K562 (cell line): ENCODE results near the gene MCU. TPM values are rescaled to one million over a fixed set of nuclear protein-coding genes. Genes with fewer than 3 reads are reported as not detected.

ENCODE experiments used
- ATAC-seq: fragments of 200-7000 bp; cut with Tn5 transposase; 3 replicates; pipeline ENCODE4 v1.9.1; 2020; ENCODE audit warnings: moderate library complexity
- Bru-seq: library from RNA; stranded (reverse); fragments of 400-500 nt; gene quantifications from one replicate; lab custom pipeline; 2021; lab: Mats Ljungman, UMichigan
- BruChase-seq, 2 experiments: library from RNA; stranded (reverse); fragments of 400-500 nt; gene quantifications; one replicate each; lab custom pipeline; 2021; lab: Mats Ljungman, UMichigan
- BruUV-seq: library from RNA; stranded (reverse); fragments of 400-500 nt; replicated peaks from 2 replicates; lab custom pipeline; 2021; lab: Mats Ljungman, UMichigan
- CTCF ChIA-PET: fragments of 300-600 bp; formaldehyde crosslinking; extraction: SDS; loops from one replicate; lab custom pipeline; 2021; ENCODE audit warnings: low intra/inter-chr PET ratio; lab: Yijun Ruan, JAX
- POLR2A ChIA-PET: fragments of 300-600, 350-650 bp; sonication (Branson Sonifier 250); formaldehyde crosslinking; extraction: SDS; loops from one replicate; lab custom pipeline; 2021; ENCODE audit warnings: antibody characterized with exemption, inconsistent platforms; lab: Yijun Ruan, JAX
- DNase-seq, 4 experiments: peaks; one replicate each; pipeline versions ENCODE4 v3.0.0 to v3.0.0-alpha.2; 2011 to 2018; ENCODE audit warnings: low spot score in 3 of 4, mixed read lengths in 3 of 4; ENCODE audit errors: extremely low read depth in 1 of 4
- FAIRE-seq: peaks from 2 replicates; lab custom pipeline; 2011; peaks lifted over from hg19 to GRCh38; lab: Jason Lieb, UNC
- H2AFZ ChIP-seq: 2 replicates; pipeline ENCODE4 v1.6.0; 2011; ENCODE audit warnings: low read depth, low read length, control low read depth, inconsistent platforms
- H3K27ac ChIP-seq: fragments of 200-600 bp; 3 replicates; pipeline ENCODE4 v1.8.0; 2011; ENCODE audit warnings: low read depth, mild to moderate bottlenecking, control low read depth, inconsistent platforms, low read length, moderate library complexity, mixed read lengths; ENCODE audit errors: extremely low read depth
- H3K27me3 ChIP-seq, 2 experiments: fragments of 300-600 bp in 1 of 2; 2 replicates in 1 of 2; 3 replicates in 1 of 2; pipeline versions ENCODE4 v1.6.0 to v1.8.0; 2011; ENCODE audit warnings: inconsistent platforms in 2 of 2, low read length in 2 of 2, mild to moderate bottlenecking in 1 of 2, mixed read lengths in 1 of 2, moderate library complexity in 1 of 2; ENCODE audit not compliant: control insufficient read depth in 2 of 2, insufficient read depth in 2 of 2
- H3K36me3 ChIP-seq: fragments of 300-600 bp; 3 replicates; pipeline ENCODE4 v1.8.0; 2011; ENCODE audit warnings: mild to moderate bottlenecking, low read length, inconsistent platforms; ENCODE audit not compliant: control insufficient read depth, insufficient read depth
- H3K4me1 ChIP-seq, 2 experiments: fragments of 200-600 bp in 1 of 2; replicated peaks in 1 of 2; 2 replicates in 1 of 2; 3 replicates in 1 of 2; pipeline versions ENCODE4 v1.5.1 to v1.8.0; 2011; ENCODE audit warnings: inconsistent platforms in 2 of 2, low read length in 2 of 2, mild to moderate bottlenecking in 1 of 2, mixed read lengths in 1 of 2, moderate library complexity in 1 of 2; ENCODE audit not compliant: control insufficient read depth in 2 of 2, insufficient read depth in 2 of 2
- H3K4me2 ChIP-seq: 2 replicates; pipeline ENCODE4 v1.6.1; 2011; ENCODE audit warnings: low read length, control low read depth, inconsistent platforms, mixed read lengths; ENCODE audit not compliant: insufficient read depth
- H3K4me3 ChIP-seq: fragments of 200-600 bp; sonication (generic), shearing (Covaris generic); 2 replicates; pipeline ENCODE4 v1.5.1; 2016; ENCODE audit warnings: control low read depth, inconsistent platforms
- H3K79me2 ChIP-seq: fragments of 200-600 bp; 3 replicates; pipeline ENCODE4 v1.8.0; 2011; ENCODE audit warnings: low read length, inconsistent platforms; ENCODE audit not compliant: control insufficient read depth, insufficient read depth
- H3K9ac ChIP-seq, 2 experiments: 2 replicates each; pipeline versions ENCODE4 v1.6.0 to v1.6.1; 2011; ENCODE audit warnings: low read depth in 2 of 2, low read length in 2 of 2, control low read depth in 1 of 2, inconsistent platforms in 1 of 2, mild to moderate bottlenecking in 1 of 2, mixed read lengths in 1 of 2; ENCODE audit not compliant: insufficient read depth in 1 of 2
- H3K9me1 ChIP-seq: one replicate; pipeline ENCODE4 v1.6.0; 2011; ENCODE audit warnings: inconsistent platforms, mild to moderate bottlenecking, low read length, moderate library complexity; ENCODE audit not compliant: control insufficient read depth, insufficient read depth
- H3K9me3 ChIP-seq: replicated peaks from 2 replicates; pipeline ENCODE4 v1.5.1; 2011; ENCODE audit warnings: low read depth, low read length, inconsistent platforms; ENCODE audit not compliant: control insufficient read depth, insufficient read depth
- H4K20me1 ChIP-seq: replicated peaks from 2 replicates; pipeline ENCODE4 v1.6.1; 2011; ENCODE audit warnings: low read length, inconsistent platforms, mixed read lengths; ENCODE audit not compliant: control insufficient read depth, insufficient read depth
- E2F1 ChIP-seq: sonication (generic); formaldehyde crosslinking; IDR thresholded peaks from 2 replicates; pipeline ENCODE4 v1.8.1; 2023; ENCODE audit warnings: mild to moderate bottlenecking, missing genetic modification reagents, moderate library complexity
- GTF2B ChIP-seq: IDR thresholded peaks from 2 replicates; pipeline ENCODE4 v1.6.1; 2011; ENCODE audit not compliant: insufficient read length; ENCODE audit errors: extremely low read depth
- GTF2F1 ChIP-seq: IDR thresholded peaks from 2 replicates; pipeline ENCODE4 v1.6.1; 2011; ENCODE audit warnings: low read depth, low read length, improper control_type of control experiment
- KAT7 ChIP-seq: sonication (generic); formaldehyde crosslinking; IDR thresholded peaks from 2 replicates; pipeline ENCODE4 v1.8.0; 2022; ENCODE audit warnings: missing genetic modification reagents, mild to moderate bottlenecking, borderline replicate concordance
- NFXL1 ChIP-seq: fragments of 450-650 bp; formaldehyde crosslinking; IDR thresholded peaks from 2 replicates; pipeline ENCODE4 v1.4.0; 2021; ENCODE audit warnings: mild to moderate bottlenecking
- RBBP5 ChIP-seq: fragments of 200-600 bp; sonication (generic); IDR thresholded peaks from 2 replicates; pipeline ENCODE4 v1.6.1; 2012; ENCODE audit warnings: borderline replicate concordance, mild to moderate bottlenecking, low read length, control low read depth, inconsistent platforms; ENCODE audit not compliant: insufficient read depth, poor library complexity, severe bottlenecking
- TRIM24 ChIP-seq, 2 experiments: fragments of 450-650 bp; IDR thresholded peaks; 2 replicates each; pipeline ENCODE4 v1.6.1; 2016
- USF1 ChIP-seq: sonication (generic); formaldehyde crosslinking; IDR thresholded peaks from 2 replicates; pipeline ENCODE4 v1.9.0; 2022; ENCODE audit warnings: mild to moderate bottlenecking, missing genetic modification reagents
- ZNF217 ChIP-seq: sonication (generic); formaldehyde crosslinking; IDR thresholded peaks from 2 replicates; pipeline ENCODE4 v1.8.0; 2022; ENCODE audit warnings: mild to moderate bottlenecking, missing genetic modification reagents
- ZNF436 ChIP-seq: fragments of 250-450, 450-650 bp; sonication (Bioruptor Pico); formaldehyde crosslinking; IDR thresholded peaks from 2 replicates; pipeline ENCODE4 v1.7.0; 2020; ENCODE audit warnings: mild to moderate bottlenecking
- WGBS: fragments of 100-300 bp; shearing (Covaris generic); methylation state at CpG from one replicate; pipeline ENCODE4 v1.1.6; 2016; ENCODE audit warnings: low coverage, mixed read lengths; ENCODE audit not compliant: insufficient coverage; ENCODE audit errors: missing lambda C conversion rate; 5-methylcytosine and 5-hydroxymethylcytosine counted together
- in situ Hi-C: fragments of 300-500 bp; cut with MboI; formaldehyde crosslinking; loops from 4 replicates; pipeline ENCODE4 v1.15.0; 2018; ENCODE audit warnings: inconsistent platforms, mixed read lengths
- intact Hi-C: fragments of 100-400 bp; cut with micrococcal nuclease; formaldehyde crosslinking; loops from 2 replicates; pipeline ENCODE4 v1.14.2; 2022
- long read RNA-seq, 3 experiments: library from polyadenylated mRNA in 2 of 3; library from RNA in 1 of 3; unstranded in 2 of 3; stranded (forward) in 1 of 3; transcript quantifications; one replicate each; pipeline ENCODE4 v2.0.0, GENCODE V29; 2019 to 2022
- polyA minus RNA-seq, 3 experiments: library from RNA; depleted of rRNA, polyadenylated mRNA; stranded (reverse); fragments of >200 nt; gene quantifications; 2 replicates each; pipeline ENCODE4 v1.2.3, GENCODE V29; 2011
- polyA plus RNA-seq, 8 experiments: library from polyadenylated mRNA; depleted of rRNA in 4 of 8; stranded (reverse) in 5 of 8; unstranded in 3 of 8; fragments of >200 nt; fragmentation: Nextera tagmentation in 2 of 8; fragmentation: Illumina TruSeq in 1 of 8; extraction: Ambion mirVana in 2 of 8; extraction: Trizol in 1 of 8; gene quantifications; 2 replicates each; pipeline versions ENCODE4 v1.2.1 to v1.2.3, GENCODE V29; 2011 to 2014; ENCODE audit warnings: inconsistent platforms in 1 of 8, missing spikeins in 1 of 8
- total RNA-seq, 7 experiments: library from RNA; depleted of rRNA in 6 of 7; stranded (reverse); fragments of >200 nt in 6 of 7; fragmentation: Illumina TruSeq in 2 of 7; extraction: Trizol in 2 of 7; gene quantifications; 2 replicates each; pipeline versions ENCODE4 v1.2.1 to v1.2.3, GENCODE V29; 2011 to 2021; ENCODE audit warnings: low replicate concordance in 1 of 7

Gene MCU
- 30.9 and 44.2 TPM in 2 replicates for total RNA-seq (2011; cell fraction: chromatin; rRNA removed; ENCODE audit: low replicate concordance)
- total RNA-seq (2011; cell fraction: nucleolus; rRNA removed), result 20.8 and 26.5 TPM in 2 replicates
- total RNA-seq (2011; cell fraction: nucleoplasm; rRNA removed), result 30.3 and 33.3 TPM in 2 replicates
- total RNA-seq (2014; rRNA removed), result 19.1 and 20.9 TPM in 2 replicates
- 20.3 and 21.2 TPM in 2 replicates for total RNA-seq (2014; rRNA removed; fragmentation: Illumina TruSeq; extraction: Trizol)
- 26.1 and 27.7 TPM in 2 replicates for total RNA-seq (2015; rRNA removed; fragmentation: Illumina TruSeq; extraction: Trizol)
- total RNA-seq (2021), result 21.3 and 23.7 TPM in 2 replicates
- 85.6 and 88.8 TPM in 2 replicates for polyA plus RNA-seq (2011; rRNA removed)
- polyA plus RNA-seq (2011; cell fraction: cytosol; rRNA removed), result 25.8 and 40.7 TPM in 2 replicates
- polyA plus RNA-seq (2011; cell fraction: nucleus; rRNA removed), result 68.2 and 86.9 TPM in 2 replicates
- 19.0 and 22.2 TPM in 2 replicates for polyA plus RNA-seq (2012)
- polyA plus RNA-seq (2014; fragmentation: Illumina TruSeq; extraction: Trizol), result 23.6 and 34.9 TPM in 2 replicates
- polyA plus RNA-seq (2014; fragmentation: Nextera tagmentation; extraction: Ambion mirVana), result 10 to 100 TPM in 1 of 2 experiments, 1 to 10 TPM in 1; 8.2 to 11.1 TPM
- polyA plus RNA-seq (2014; rRNA removed), result 25.6 and 26.3 TPM in 2 replicates
- polyA minus RNA-seq (2011; rRNA and poly(A)+ RNA removed), result 82.1 and 86.2 TPM in 2 replicates
- 20.3 and 28.7 TPM in 2 replicates for polyA minus RNA-seq (2011; cell fraction: cytosol; rRNA and poly(A)+ RNA removed)
- 23.0 and 28.2 TPM in 2 replicates for polyA minus RNA-seq (2011; cell fraction: nucleus; rRNA and poly(A)+ RNA removed)
- Bru-seq, nascent RNA, result percentile 74 among the genes with signal in this experiment
- BruChase-seq, experiment 1, labeled RNA remaining after a 2-hour chase, result percentile 79 among the genes with signal in this experiment
- BruChase-seq, experiment 2, labeled RNA remaining after a 6-hour chase, result percentile 75 among the genes with signal in this experiment
- long read RNA-seq, experiment 1, transcript MCU-202 (8 exons, 2,949 nt), result major isoform, 46 of 121 reads
- long read RNA-seq, experiment 1, partial matches to known transcripts, result 11 of 121 reads
- long read RNA-seq, experiment 1, other reads (novel, unspliced or antisense), result 62 of 121 reads
- long read RNA-seq, experiment 2, transcript MCU-202 (8 exons, 2,949 nt), result major isoform, 5 of 21 reads
- long read RNA-seq, experiment 2, partial matches to known transcripts, result 0 of 21 reads
- long read RNA-seq, experiment 2, other reads (novel, unspliced or antisense), result 16 of 21 reads
- long read RNA-seq, experiment 3, partial matches to known transcripts, result 3 of 8 reads
- long read RNA-seq, experiment 3, other reads (novel, unspliced or antisense), result 1 of 8 reads

- FAIRE-seq, result peak; percentile 95
- Histone ChIP-seq H3K27ac (peak within 1 kb of the TSS; percentile 72), H3K9ac (peak within 1 kb of the TSS; percentile 63 to 97), H3K4me3 (peak within 1 kb of the TSS; percentile 71), H3K36me3 (no peaks in the 10 kb centered on the region), H3K79me2 (peaks cover 42% of the 10 kb centered on the region), H3K9me1 (no peaks in the 10 kb centered on the region), H3K9me3 (no peaks in the 10 kb centered on the region), H3K4me1 (peaks cover 26 to 45% of the 10 kb centered on the region in 2 experiments), H3K27me3 (no peaks in the 10 kb centered on the region), H3K4me2 (peak within 1 kb of the TSS; percentile 89), H4K20me1 (peaks cover 7% of the 10 kb centered on the region), H2AFZ (peak within 1 kb of the TSS; percentile 97)
- CTCF ChIA-PET, result no interaction called here
- in situ Hi-C loops (no loop called here), intact Hi-C loops (loop anchor here (5.0 to 10.0 kb wide), 4 partner anchors 65 to 373 kb away; partner anchors contain the start of gene MICU1)
- under 1% methylated on average over 46 of the region's 83 CpGs for WGBS
- POLR2A ChIA-PET, result interaction anchor here (0.6 to 2.0 kb wide), 21 partner anchors 8 to 326 kb away, joined by 3 to 8 read pairs (median 4); partner anchors contain the start of gene MICU1
- ATAC-seq, result peak; percentile 98
- DNase-seq, result peak; percentile 95 to 98 (median 96)
- BruUV-seq, result no TSS peak
- TF ChIP-seq NFXL1 (CRISPR knock-in tag) (no peak), ZNF217 (CRISPR knock-in tag) (no peak), USF1 (CRISPR knock-in tag) (no peak), KAT7 (CRISPR knock-in tag) (peak; percentile 68; the same call in 1 of the 2 replicates), TRIM24 (IDR thresholded peaks at IDR 0.05) (no peak), E2F1 (CRISPR knock-in tag) (peak; percentile 69; the same call in 1 of the 2 replicates), ZNF436 (CRISPR knock-in tag) (no peak), GTF2F1 (peak; percentile 82), RBBP5 (peak; percentile 98), GTF2B (no peak)
Observed at GRCh38 chr10:72691863-72692743, at the start of gene MCU. TSS of gene MCU (plus strand) at chr10:72692143. CDS start at chr10:72692152, 9 bp downstream.
